ENCODE measurements around the gene INPP5J.

Gene INPP5J

DNA sequence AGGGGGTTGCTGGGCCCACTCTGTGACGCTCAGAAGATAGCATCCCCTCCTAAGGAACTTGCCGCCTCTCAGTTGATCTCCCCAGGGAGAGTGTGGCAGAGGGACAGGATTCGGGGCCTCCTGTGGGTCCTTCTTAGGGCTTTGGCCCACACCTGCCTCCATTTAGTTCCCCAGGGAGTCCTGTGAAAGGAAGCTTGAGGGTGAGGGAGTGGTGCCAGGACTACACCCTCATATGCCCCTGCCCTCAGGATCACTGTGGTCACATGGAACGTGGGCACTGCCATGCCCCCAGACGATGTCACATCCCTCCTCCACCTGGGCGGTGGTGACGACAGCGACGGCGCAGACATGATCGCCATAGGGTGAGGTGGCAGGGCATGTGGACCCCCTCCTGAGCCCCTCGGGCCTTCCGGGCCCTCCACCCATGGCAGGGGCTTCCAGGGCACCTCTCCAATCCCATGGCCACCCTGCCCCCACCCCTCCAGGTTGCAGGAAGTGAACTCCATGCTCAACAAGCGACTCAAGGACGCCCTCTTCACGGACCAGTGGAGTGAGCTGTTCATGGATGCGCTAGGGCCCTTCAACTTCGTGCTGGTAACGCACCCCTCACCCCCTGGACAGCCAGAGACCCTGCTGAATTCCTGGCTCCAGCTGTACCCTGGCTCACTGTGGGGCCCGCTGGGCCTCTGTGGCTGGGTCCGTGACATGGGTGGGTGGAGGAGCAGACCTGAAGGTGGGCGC, 3.5 kb downstream of the INPP5J start:
- DNase-seq: no peak

DNA sequence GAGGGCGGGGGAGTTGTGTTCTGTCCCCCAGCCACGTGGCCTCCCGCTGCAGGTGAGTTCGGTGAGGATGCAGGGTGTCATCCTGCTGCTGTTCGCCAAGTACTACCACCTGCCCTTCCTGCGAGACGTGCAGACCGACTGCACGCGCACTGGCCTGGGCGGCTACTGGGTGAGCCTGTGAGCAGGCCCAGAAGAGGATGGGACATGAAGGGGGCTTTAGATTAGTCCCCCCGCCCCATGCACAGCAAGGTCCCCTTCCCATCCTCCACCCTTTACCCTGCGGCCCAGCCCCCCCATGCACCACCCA, 4.1 kb downstream of the INPP5J start:
- no peak for DNase-seq

- no peak for DNase-seq
Measured at GRCh38 chr22:31127181-31127772, 4.5 kb downstream of the INPP5J start.

DNA sequence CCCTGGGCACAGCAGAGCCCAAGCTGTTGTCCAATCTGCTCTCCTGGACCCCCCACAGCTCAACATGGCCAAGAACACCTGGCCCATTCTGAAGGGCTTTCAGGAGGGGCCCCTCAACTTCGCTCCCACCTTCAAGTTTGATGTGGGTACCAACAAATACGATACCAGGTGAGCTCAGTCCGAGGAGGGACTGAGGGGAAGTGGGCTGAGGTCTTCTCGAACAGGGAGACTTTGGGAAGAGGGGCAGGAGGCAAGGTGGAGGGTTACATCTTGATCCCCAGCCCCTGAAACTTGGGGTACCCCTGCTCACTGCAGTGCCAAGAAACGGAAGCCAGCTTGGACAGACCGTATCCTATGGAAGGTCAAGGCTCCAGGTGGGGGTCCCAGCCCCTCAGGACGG, 5.4 kb downstream of the INPP5J start:
- no peak for DNase-seq

- no peak for DNase-seq
Measured at GRCh38 chr22:31130873-31131272, 8.1 kb downstream of the INPP5J start.

- no peak for DNase-seq
Measured at GRCh38 chr22:31133911-31134310, 11.1 kb downstream of the INPP5J start.

DNA sequence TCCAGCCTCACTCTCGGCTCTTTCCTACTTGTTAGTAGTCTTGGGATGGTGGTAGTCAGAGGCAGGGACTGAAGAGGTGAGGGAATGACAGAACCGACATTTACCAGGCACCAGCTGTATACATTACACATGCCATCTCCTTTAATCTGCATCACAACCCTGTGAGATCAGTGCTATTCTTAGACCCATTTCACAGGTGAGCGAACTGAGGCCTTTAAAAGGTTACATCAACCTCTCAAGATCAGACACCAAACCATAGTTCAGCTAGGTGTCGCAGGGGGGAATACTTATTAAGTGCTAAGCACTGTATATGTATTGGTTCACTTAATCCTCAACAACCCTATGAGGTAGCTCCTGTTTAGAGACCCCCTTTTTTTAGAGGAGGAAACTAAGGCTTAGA, 11.9 kb downstream of the INPP5J start:
- DNase-seq: no peak

- DNase-seq: no peak
Measured at GRCh38 chr22:31135706-31136105, 12.9 kb downstream of the INPP5J start.

DNA sequence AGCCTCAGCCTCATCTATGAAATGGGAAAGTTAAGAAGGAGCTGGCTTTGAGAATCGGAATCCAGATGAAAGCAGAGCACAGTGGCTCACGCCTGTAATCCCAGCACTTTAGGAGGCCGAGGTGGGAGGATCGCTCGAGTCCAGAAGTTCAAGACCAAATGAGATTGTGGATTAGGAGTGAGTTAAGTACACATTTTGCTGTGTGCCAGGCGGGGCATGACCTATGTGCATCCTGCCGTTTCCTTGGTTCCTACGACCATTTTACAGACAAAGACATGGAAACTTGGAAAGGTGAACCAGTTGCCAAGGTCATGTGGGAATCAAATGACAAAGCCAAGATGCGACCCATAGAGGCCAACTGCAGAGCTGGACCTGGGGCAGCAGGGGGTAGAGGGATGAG, 13.4 kb downstream of the INPP5J start:
- no peak for DNase-seq

DNA sequence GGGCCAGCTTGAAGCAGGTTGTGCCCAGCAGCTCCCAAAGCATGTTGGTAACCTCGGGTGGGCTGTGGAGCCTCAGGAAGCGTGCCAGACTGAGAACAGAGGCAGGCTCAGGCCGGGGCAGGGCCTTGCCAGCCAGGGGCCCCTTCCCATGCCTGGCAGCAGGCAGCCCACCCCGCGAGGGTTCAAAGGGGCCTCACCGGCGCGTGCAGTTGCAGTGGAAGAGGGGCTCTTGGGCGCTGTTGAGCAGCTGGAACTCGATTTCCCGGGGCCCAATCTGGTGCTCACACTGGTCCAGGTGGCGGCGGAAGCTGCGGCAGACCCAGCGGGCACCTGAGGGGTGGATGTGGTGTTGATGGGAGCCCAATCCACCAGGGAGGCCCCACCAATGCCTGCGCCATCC, 13.9 kb downstream of the INPP5J start:
- no peak for DNase-seq

DNA sequence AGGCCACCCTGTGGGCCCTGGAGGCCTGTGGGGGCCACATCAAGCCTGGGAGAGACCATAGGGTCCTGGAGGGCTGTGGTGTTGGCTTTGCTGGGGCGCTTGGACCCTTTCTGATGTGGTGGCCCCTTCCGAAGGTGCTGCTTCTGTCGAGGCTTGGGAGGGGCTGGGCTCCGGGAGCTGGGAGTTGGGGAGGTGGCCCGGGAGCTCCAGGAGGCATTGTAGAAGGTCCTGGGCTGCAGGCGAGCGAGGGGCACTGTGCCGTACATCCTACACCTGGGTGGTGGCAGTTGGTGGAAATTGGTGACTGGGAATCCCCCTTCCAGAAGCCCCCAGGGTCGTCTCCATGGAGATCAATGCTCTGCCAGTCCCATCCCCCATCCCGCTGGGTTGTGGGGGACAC, 15.0 kb downstream of the INPP5J start:
- no peak for DNase-seq

DNA sequence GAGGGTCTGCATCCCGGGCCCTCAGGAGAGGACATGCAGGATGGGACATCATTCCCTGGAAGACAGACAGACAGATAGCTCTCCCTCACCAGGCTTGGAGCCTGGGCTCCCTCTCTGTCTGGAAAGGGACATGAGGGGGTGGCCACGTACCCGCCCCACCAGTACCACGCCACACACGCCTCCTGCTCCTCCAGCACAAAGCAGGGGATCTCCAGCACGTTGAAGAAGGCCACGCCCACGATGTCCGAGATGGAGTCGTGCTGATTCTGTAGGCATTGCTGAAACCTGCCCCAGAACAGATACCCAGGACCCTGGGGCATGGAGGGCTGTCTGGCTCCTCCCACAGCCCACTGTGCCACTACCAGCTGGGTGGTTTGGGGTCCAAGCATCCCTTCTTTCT, 15.4 kb downstream of the INPP5J start:
- no peak for DNase-seq

DNA sequence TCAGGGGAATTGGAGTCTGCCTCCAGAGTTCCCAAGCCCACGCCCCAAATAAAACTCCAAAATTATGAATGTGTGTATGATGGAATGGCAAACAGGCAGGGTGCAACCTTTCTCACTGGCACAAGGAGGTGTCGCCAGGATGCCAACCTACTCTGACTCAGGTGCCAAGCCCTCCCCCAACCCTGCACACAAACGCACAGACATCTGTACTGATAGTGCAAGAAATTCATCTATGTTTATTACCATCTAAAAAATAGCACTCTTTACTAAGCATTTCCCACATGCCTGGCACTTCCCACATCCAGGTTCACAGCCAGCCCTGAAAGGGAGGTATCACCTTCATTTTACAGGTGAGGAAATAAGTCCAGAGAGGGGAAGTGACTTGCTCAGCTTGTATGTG, 16.3 kb downstream of the INPP5J start:
- no peak for DNase-seq

GRCh38 chr22:31139866-31140716, 17.3 kb downstream of the INPP5J start, which contains the start of gene PLA2G3:
Gene PLA2G3 (minus strand): TSS chr22:31140508. CDS start chr22:31140354, 154 bp downstream.
- no peak for DNase-seq

DNA sequence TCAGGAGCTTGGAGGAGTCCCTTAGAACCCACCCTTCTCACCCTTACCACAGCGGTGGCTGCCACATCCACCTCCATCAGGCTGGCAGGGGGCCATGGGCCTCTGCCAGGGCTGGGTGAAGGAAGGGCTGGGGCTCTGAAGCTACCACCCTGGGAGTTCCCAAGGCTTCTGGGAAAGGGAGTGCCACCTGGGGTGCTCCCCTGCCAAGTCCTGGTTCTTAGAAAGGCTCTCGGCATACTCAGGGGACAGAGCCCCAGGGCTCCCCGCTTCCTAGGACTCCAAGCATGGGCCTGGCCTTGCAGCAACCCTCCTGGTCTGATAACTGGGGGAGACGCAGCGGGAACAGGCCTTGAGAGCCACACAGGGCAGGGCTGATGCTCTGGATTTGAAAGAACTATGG, 18.0 kb downstream of the INPP5J start:
- no peak for DNase-seq

- no peak for DNase-seq
Measured at GRCh38 chr22:31141551-31141950, 18.8 kb downstream of the INPP5J start.

- DNase-seq: no peak
Measured at GRCh38 chr22:31142285-31142684, 19.5 kb downstream of the INPP5J start.

GRCh38 chr22:31143038-31143437, 20.3 kb downstream of the INPP5J start:
- no peak for DNase-seq

- DNase-seq: no peak
Measured at GRCh38 chr22:31143537-31143936, 20.8 kb downstream of the INPP5J start.

GRCh38 chr22:31144223-31144622, 21.5 kb downstream of the INPP5J start:
- no peak for DNase-seq

DNA sequence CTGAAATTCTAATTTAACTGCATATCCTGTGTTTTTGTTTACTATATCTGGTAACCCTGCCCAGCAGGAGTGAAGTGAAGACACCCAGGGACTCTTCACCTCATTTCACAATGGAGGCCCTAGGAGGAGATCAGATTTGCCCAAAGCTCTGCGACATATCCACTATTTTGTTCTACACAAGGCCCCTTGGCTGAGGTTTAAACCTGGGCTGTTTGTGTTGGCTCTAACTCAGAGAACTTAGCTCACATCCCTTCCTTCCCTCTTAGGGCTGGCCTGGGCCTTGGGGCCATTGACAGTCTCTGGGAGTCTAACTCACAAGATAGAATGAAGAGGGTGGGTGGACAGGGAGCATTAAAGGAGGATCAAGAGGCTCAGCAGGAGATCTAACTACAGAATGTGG, 25.7 kb downstream of the INPP5J start:
- DNase-seq: no peak

GRCh38 chr22:31148953-31149627, 26.3 kb downstream of the INPP5J start:
- DNase-seq: peak; percentile 31 to 50

GRCh38 chr22:31150615-31151014, 27.8 kb downstream of the INPP5J start:
- no peak for DNase-seq

DNA sequence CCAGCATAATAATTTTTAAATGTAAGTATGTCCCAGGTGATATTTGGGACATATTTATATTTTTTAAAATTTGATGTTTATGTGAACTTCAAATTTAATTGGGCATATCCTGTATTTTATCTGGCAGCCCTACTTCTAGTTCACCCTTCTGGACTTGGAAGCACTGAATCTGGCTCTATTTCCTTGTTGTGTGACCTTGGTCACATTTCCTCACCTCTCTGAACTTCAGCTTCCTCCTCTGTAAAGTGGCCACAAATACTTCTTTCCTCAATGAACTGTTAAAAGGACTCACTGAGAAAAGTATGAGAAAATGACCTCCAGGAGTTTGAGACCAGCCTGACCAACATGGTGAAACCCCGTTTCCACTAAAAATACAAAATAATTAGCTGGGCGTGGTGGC, 29.1 kb downstream of the INPP5J start:
- DNase-seq: no peak
